ENCODE measurements around the gene CSRNP3. TPM values are rescaled to one million over a fixed set of nuclear protein-coding genes. Genes with fewer than 3 reads are reported as not detected.
A peak's percentile ranks its signal among the peaks of the same experiment; 100 is the strongest.

CSRNP3 gene
- total and polyA plus RNA-seq, 2 experiments from 2014 or later, result 3.0 to 14.0 TPM

DNA sequence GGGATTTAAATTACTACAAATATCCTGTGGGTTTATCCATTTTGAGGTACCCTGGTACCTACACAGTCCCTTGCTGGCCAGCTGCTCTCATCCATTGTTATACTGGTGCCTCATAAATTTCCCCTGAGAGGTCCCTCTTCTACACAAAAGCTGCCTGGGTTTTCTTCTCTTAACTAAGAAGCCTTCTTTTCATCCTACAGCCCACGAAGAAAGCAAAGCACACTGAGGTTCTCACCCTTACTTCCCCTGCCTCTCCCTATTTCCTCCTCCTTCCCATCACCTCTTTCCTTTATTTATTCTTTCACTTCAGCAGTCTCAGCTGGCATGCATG, 154.9 kb downstream of the CSRNP3 start:
- TF ChIP-seq EZH2 (IDR thresholded peaks at IDR 0.05; ENCODE audit: borderline replicate concordance), result no peak
- TF ChIP-seq, protein P1, sequence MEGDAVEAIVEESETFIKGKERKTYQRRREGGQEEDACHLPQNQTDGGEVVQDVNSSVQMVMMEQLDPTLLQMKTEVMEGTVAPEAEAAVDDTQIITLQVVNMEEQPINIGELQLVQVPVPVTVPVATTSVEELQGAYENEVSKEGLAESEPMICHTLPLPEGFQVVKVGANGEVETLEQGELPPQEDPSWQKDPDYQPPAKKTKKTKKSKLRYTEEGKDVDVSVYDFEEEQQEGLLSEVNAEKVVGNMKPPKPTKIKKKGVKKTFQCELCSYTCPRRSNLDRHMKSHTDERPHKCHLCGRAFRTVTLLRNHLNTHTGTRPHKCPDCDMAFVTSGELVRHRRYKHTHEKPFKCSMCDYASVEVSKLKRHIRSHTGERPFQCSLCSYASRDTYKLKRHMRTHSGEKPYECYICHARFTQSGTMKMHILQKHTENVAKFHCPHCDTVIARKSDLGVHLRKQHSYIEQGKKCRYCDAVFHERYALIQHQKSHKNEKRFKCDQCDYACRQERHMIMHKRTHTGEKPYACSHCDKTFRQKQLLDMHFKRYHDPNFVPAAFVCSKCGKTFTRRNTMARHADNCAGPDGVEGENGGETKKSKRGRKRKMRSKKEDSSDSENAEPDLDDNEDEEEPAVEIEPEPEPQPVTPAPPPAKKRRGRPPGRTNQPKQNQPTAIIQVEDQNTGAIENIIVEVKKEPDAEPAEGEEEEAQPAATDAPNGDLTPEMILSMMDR (IDR thresholded peaks at IDR 0.05; ENCODE audit: poor library complexity), result no peak
- TF ChIP-seq EZH2phosphoT487 (IDR thresholded peaks at IDR 0.05; ENCODE audit: low read depth, severe bottlenecking, unreplicated experiment), result no peak
- no peaks in the 10 kb centered on the region for H3K9me2 ChIP-seq (replicated peaks; ENCODE audit: insufficient read depth)
- no peaks in the 10 kb centered on the region for H3K36me3 ChIP-seq (replicated peaks; ENCODE audit: insufficient read depth, low read depth)
- WGBS (ENCODE audit: low lambda C conversion rate, missing lambda C conversion rate), result 63% methylated on average over 1 of the region's 1 CpG
- H3K4me2 ChIP-seq, result no peak overlapping the region
- no peaks in the 10 kb centered on the region for H3K9me3 ChIP-seq (ENCODE audit: low read depth)
- no peak overlapping the region for H2AFZ ChIP-seq
- H4K20me1 ChIP-seq (ENCODE audit: insufficient read depth, poor library complexity, severe bottlenecking), result no peaks in the 10 kb centered on the region
- H3K4me1 ChIP-seq (ENCODE audit: insufficient read depth), result no peaks in the 10 kb centered on the region
- no peaks in the 10 kb centered on the region for H3K79me2 ChIP-seq
- no peak overlapping the region for H3K4me3 ChIP-seq
- no peak overlapping the region for H3K27ac ChIP-seq
- DNase-seq (ENCODE audit: low spot score), result no peak
- H3K27me3 ChIP-seq, result no peaks in the 10 kb centered on the region

DNA sequence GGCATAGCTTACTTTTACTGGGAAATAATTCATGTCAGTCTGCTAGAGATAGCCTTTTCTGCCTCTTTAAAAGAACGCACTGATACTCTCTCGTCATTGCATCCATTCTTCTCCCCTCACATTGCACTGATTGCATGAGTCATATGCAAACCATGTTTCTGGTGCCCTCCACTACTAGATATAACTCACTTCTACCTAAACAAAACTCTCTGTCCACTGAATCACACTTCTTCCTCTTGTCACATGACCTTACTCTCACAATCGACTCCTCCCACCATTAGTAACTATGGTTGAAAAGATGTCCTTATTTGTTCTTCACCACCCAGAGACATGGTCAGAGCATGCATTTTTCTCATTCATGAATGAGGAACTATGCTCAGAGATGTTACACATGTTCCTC, 158.0 kb downstream of the CSRNP3 start:
- DNase-seq (ENCODE audit: low spot score), result peak; percentile 23
- no peaks in the 10 kb centered on the region for H3K9me2 ChIP-seq (replicated peaks; ENCODE audit: insufficient read depth)
- WGBS (ENCODE audit: low lambda C conversion rate, missing lambda C conversion rate), result 78% methylated on average over 3 of the region's 3 CpGs
- H3K4me2 ChIP-seq, result no peak overlapping the region
- H3K79me2 ChIP-seq, result no peaks in the 10 kb centered on the region
- H3K4me3 ChIP-seq, result no peak overlapping the region
- no peaks in the 10 kb centered on the region for H3K27me3 ChIP-seq
- peak overlapping the region; percentile 14 for H3K27ac ChIP-seq
- H4K20me1 ChIP-seq (ENCODE audit: insufficient read depth, poor library complexity, severe bottlenecking), result no peaks in the 10 kb centered on the region
- H3K4me1 ChIP-seq (ENCODE audit: insufficient read depth), result no peaks in the 10 kb centered on the region
- no peak overlapping the region for H2AFZ ChIP-seq
- TF ChIP-seq, protein P1 (IDR thresholded peaks at IDR 0.05; ENCODE audit: poor library complexity), result no peak
- TF ChIP-seq EZH2 (IDR thresholded peaks at IDR 0.05; ENCODE audit: borderline replicate concordance) (no peak), EZH2phosphoT487 (IDR thresholded peaks at IDR 0.05; ENCODE audit: low read depth, severe bottlenecking, unreplicated experiment) (no peak)
- no peaks in the 10 kb centered on the region for H3K36me3 ChIP-seq (replicated peaks; ENCODE audit: insufficient read depth, low read depth)
- H3K9me3 ChIP-seq (ENCODE audit: low read depth), result no peaks in the 10 kb centered on the region

DNA sequence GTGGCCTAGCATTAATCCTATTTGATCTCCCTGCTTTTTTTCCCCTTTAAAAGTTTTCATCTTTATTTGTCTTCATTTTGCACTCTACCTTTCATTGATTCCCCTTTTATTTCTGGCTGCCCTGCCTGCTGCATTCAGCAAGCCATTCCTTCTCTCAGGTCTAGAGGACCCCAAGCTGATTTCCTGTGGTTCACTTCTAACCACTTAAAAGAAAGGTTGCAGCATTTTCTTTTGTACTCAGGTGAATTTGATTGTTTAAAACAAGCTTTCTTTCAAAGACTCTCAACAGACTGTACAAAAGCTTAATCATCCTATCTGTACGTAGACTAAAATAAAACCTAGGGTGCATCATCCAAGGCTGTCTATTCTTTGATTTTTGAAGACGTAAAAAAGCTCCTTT, 160.3 kb downstream of the CSRNP3 start:
- Histone ChIP-seq H2AFZ (no peak overlapping the region), H3K4me1 (ENCODE audit: insufficient read depth) (peaks cover 4% of the 10 kb centered on the region), H3K4me3 (no peak overlapping the region), H3K9me2 (replicated peaks; ENCODE audit: insufficient read depth) (no peaks in the 10 kb centered on the region), H3K36me3 (replicated peaks; ENCODE audit: insufficient read depth, low read depth) (no peaks in the 10 kb centered on the region), H3K27ac (no peak overlapping the region), H3K27me3 (no peaks in the 10 kb centered on the region), H3K79me2 (no peaks in the 10 kb centered on the region), H3K9me3 (ENCODE audit: low read depth) (no peaks in the 10 kb centered on the region), H3K4me2 (no peak overlapping the region), H4K20me1 (ENCODE audit: insufficient read depth, poor library complexity, severe bottlenecking) (no peaks in the 10 kb centered on the region)
- TF ChIP-seq, protein P1 (IDR thresholded peaks at IDR 0.05; ENCODE audit: poor library complexity), result no peak
- TF ChIP-seq EZH2phosphoT487 (IDR thresholded peaks at IDR 0.05; ENCODE audit: low read depth, severe bottlenecking, unreplicated experiment), result no peak
- TF ChIP-seq EZH2 (IDR thresholded peaks at IDR 0.05; ENCODE audit: borderline replicate concordance), result no peak
- DNase-seq (ENCODE audit: low spot score), result no peak
- 93% methylated on average over 2 of the region's 2 CpGs for WGBS (ENCODE audit: low lambda C conversion rate, missing lambda C conversion rate)

DNA sequence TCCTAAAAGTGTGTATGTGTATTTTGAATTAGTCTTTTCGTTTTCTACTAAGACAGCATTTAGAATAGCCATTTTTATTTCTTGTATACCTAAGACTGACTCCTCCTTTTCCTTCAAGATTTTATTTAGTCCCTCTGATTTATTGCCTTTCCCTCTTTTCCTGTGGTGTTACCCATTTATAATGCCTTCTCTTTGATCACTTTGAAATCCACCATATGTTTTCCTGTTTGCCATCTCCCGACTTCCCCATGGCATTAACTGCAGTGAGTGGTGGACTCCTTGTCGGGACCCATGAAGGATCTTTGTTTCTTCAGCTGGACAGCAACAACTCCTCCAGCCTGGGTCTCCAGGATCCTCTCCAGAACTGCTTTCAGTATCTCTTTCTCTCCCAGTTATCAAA, 160.7 kb downstream of the CSRNP3 start:
- no peak overlapping the region for H2AFZ ChIP-seq
- no peak for DNase-seq (ENCODE audit: low spot score)
- TF ChIP-seq, protein P1 (IDR thresholded peaks at IDR 0.05; ENCODE audit: poor library complexity), result no peak
- TF ChIP-seq EZH2 (IDR thresholded peaks at IDR 0.05; ENCODE audit: borderline replicate concordance), result no peak
- TF ChIP-seq EZH2phosphoT487 (IDR thresholded peaks at IDR 0.05; ENCODE audit: low read depth, severe bottlenecking, unreplicated experiment), result no peak
- H3K9me3 ChIP-seq (ENCODE audit: low read depth), result no peaks in the 10 kb centered on the region
- H3K79me2 ChIP-seq, result no peaks in the 10 kb centered on the region
- H3K36me3 ChIP-seq (replicated peaks; ENCODE audit: insufficient read depth, low read depth), result no peaks in the 10 kb centered on the region
- peaks cover 9% of the 10 kb centered on the region for H3K4me1 ChIP-seq (ENCODE audit: insufficient read depth)
- H3K27ac ChIP-seq, result no peak overlapping the region
- no peaks in the 10 kb centered on the region for H3K27me3 ChIP-seq
- H3K4me3 ChIP-seq, result no peak overlapping the region
- H3K9me2 ChIP-seq (replicated peaks; ENCODE audit: insufficient read depth), result no peaks in the 10 kb centered on the region
- H3K4me2 ChIP-seq, result no peak overlapping the region
- WGBS (ENCODE audit: low lambda C conversion rate, missing lambda C conversion rate), result 74% methylated on average over 3 of the region's 3 CpGs
- no peaks in the 10 kb centered on the region for H4K20me1 ChIP-seq (ENCODE audit: insufficient read depth, poor library complexity, severe bottlenecking)

Data from hepatocyte (in vitro differentiated cells).